AG10803 (cell line): ENCODE data around the gene LPGAT1.

Experiments used
- DNase-seq: peaks from one replicate; pipeline ENCODE4 v3.0.0; 2010; ENCODE audit warnings: low read depth
- H3K4me3 ChIP-seq: 2 replicates; pipeline ENCODE4 v1.5.1; 2011; ENCODE audit warnings: mild to moderate bottlenecking, low read length, control low read depth
- TF ChIP-seq, protein P1 (sequence below): conservative IDR thresholded peaks from 2 replicates; pipeline ENCODE4 v1.5.1; 2011; ENCODE audit warnings: mild to moderate bottlenecking, low read length, control low read depth, inconsistent platforms

The LPGAT1 gene

GRCh38 chr1:211741788-211742187 is 88.8 kb downstream of the LPGAT1 start:
- DNase-seq: no peak
- TF ChIP-seq, protein P1, sequence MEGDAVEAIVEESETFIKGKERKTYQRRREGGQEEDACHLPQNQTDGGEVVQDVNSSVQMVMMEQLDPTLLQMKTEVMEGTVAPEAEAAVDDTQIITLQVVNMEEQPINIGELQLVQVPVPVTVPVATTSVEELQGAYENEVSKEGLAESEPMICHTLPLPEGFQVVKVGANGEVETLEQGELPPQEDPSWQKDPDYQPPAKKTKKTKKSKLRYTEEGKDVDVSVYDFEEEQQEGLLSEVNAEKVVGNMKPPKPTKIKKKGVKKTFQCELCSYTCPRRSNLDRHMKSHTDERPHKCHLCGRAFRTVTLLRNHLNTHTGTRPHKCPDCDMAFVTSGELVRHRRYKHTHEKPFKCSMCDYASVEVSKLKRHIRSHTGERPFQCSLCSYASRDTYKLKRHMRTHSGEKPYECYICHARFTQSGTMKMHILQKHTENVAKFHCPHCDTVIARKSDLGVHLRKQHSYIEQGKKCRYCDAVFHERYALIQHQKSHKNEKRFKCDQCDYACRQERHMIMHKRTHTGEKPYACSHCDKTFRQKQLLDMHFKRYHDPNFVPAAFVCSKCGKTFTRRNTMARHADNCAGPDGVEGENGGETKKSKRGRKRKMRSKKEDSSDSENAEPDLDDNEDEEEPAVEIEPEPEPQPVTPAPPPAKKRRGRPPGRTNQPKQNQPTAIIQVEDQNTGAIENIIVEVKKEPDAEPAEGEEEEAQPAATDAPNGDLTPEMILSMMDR: no peak

GRCh38 chr1:211741116-211741515 is 89.4 kb downstream of the LPGAT1 start:
- no peak for DNase-seq
- H3K4me3 ChIP-seq: no peak overlapping the region
- TF ChIP-seq, protein P1: no peak

More at GRCh38 chr1:211741788-211742187, 88.8 kb downstream of the LPGAT1 start:
- no peak overlapping the region for H3K4me3 ChIP-seq

- no peak for DNase-seq
- TF ChIP-seq, protein P1: no peak
- no peak overlapping the region for H3K4me3 ChIP-seq
These were observed 90.7 kb downstream of the LPGAT1 start for GRCh38 chr1:211739671-211740411.

DNA sequence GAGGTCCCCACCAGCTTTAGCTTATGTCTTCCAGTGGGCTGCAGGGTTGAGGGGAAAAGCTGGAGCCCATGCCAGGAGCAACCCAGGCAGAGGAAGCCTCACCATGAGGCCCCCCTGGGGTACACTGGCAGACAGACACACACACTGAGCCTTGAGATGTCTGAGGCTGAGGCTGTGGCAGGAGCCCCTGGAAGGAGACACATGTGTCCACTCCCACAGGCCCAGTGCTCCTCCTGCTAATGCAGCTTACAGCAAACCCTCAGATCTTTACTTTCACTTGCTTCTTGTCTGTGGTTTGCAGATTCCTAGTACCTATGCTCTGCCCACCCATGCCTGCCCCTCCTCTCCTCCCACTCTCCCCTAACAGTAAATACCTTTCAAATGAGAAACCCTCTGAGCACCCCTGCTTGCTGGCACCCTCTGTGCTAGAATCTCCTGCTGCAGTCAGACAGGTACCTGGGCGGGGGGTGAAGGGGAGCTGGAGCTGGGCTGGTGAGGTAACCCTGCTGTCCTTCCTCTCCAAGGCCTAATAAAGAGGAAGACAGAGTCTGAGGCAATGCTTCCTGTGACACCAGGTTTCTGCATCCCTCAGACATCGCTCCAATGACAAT is 91.8 kb downstream of the LPGAT1 start:
- no peak for DNase-seq
- TF ChIP-seq, protein P1: no peak
- no peak overlapping the region for H3K4me3 ChIP-seq

DNA sequence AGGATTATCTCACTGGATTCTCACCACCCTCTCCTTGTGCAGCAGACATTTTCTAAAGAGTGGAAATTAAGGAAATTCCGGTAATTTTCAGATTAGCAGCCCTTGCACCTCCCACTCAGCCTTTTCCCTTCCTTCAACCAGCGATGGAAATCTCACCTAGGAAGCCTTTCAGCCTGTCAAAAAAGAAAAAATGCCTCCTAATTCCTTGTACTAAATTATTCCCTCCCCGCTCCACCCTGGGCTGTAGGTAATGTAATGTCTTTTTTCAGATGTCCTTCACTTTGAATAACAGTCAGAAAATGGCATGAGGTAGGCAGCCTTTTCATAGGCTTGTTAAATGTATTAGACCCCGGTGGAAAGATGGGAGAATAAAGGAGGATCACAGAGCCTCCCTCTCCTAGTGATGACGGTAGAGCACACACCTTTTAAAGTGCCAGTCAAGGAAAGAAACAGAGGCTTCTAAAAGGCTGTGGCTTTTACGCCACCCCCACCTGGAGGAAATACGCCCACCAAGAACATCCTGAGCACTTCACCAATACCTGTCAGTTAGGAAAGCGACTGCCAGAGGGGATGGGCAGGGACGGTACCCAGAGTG is 92.4 kb downstream of the LPGAT1 start:
- H3K4me3 ChIP-seq: no peak overlapping the region
- no peak for DNase-seq
- TF ChIP-seq, protein P1: no peak

GRCh38 chr1:211737115-211738035 is 93.2 kb downstream of the LPGAT1 start:
- TF ChIP-seq, protein P1: no peak
- no peak for DNase-seq
- H3K4me3 ChIP-seq: no peak overlapping the region
